Stimulated activated CD4-positive, alpha-beta T cell treated with anti-CD3 and anti-CD28 coated beads, Interleukin-1b, Interleukin-23, amount 100 ng/mL, for 1 hour (primary cell): ENCODE measurements around the gene NOC3L.
"Not testable (repeated sequence)": the region's sequence is repeated elsewhere in the genome, so short reads cannot be mapped to it uniquely, and the experiment has no call there.

Experiments used
- DNase-seq, 2 donors: peaks; one replicate each; pipeline ENCODE4 v3.0.0-alpha.2; 2020; ENCODE audit warnings: low read depth in 2 of 2

NOC3L gene

DNA sequence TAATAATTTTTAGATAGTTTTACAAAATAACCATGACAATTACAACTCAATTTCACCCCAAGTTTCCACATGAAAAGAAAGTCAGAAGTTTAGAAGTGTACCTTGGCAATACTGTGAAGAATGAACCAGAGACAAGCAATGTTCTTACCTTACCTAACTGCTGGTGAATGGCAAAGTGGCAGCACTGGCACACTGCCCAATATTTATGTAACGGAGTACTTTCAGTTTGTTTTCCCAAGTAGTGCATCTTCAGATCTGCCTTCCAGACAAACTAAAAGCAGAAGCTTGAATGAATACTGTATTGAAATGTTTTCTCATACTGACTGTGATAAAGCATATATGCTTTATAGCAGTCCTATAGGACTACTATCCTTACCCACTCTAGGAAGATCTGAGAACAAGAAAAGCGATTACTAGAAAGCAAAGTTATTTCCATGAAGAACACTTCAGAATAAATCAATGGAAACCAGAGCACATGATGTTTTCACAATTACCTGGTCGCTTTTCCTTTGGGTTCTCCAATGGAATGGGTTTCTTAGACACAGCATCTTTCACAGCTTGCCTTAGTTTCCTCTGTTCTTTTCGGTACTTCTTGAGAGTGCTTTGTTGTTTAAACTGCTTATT, 1.5 kb downstream of the NOC3L start:
- no peak for DNase-seq

DNA sequence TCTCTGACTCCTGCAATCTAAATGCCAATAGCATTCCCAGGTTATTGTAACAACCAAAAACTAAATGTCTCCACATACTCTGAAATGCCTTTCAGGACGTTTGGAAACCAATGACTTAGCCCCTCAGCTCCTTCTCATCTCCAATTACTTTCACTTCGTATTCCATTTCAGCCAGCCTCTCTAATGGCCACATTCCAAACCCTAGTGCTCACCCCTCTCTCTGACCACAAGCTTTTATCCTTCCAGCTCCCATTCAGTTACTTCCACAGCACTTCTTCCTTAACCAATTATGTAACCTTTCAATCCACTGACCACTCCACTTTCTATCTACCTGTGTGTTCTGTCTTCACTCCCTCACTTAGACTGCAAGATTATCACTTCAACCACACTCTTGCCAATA, 4.3 kb downstream of the NOC3L start:
- no peak for DNase-seq

DNA sequence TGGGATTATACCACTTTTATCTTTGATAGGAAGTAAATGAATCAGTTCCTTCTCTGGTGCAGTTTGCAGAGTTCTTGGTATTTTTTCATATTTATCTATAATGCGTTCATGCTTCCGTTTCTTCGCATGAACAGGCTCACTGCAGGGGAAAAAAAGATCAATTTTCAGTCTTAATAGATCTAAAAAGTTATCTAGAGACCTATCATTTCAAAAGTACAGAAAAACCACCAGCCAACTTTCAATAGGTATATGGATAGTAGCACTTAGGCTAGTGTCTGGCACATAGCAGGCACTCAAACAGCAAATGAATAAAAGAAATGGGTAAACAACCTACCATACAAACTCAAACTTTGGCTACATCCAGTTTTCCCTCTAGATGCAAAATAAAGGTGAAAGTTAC, 5.5 kb downstream of the NOC3L start:
- DNase-seq: no peak

GRCh38 chr10:94355841-94356240, 6.9 kb downstream of the NOC3L start:
- DNase-seq: no peak

GRCh38 chr10:94353336-94353735, 9.4 kb downstream of the NOC3L start:
- DNase-seq: no peak

- DNase-seq: no peak
Observed at GRCh38 chr10:94351089-94351488, 11.7 kb downstream of the NOC3L start.

DNA sequence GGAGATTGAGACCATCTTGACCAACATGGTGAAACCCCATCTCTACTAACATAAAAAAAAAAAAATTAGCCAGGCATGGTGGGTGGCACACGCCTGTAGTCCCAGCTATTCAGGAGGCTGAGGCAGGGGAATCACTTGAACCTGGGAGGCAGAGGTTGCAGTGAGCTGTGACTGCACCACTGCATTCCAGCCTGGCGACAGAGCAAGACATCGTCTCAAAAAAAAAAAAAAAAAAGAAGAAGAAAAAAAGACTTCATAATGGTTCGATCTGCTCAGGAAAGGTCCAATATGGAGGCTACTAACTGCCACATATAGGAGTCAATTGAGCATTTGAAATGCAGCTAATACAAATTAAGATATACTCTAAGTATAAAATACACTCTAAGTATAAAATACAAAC, 12.2 kb downstream of the NOC3L start:
- DNase-seq: not testable (repeated sequence)

- DNase-seq: no peak
Observed at GRCh38 chr10:94349327-94349726, 13.4 kb downstream of the NOC3L start.

DNA sequence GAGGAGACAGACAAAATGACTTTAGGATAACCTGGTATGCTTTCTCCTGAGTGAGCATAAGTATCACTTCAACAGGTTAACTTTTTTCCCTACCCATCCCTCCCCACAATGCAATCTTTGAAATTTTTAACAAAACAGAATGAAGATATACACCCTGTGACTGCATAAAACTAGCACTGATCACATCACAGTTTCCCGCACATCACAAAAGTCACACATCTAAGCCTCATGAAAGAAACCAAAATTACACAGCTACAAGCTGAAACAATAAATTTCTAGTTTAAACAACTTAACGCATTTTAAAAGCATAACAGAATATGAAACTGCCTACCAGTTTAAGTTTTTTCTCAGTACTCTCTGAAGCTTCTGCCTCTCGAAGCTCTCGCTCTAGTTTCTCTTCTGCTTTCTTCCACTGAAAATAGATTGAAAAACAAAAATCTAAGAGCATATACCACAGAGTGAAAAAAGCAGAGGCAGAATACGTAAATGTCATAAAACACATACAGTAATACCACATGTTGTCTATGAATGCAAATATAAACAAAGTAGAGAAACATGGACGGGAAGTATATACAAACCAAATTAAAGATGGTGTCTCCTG, 18.1 kb downstream of the NOC3L start:
- no peak for DNase-seq

DNA sequence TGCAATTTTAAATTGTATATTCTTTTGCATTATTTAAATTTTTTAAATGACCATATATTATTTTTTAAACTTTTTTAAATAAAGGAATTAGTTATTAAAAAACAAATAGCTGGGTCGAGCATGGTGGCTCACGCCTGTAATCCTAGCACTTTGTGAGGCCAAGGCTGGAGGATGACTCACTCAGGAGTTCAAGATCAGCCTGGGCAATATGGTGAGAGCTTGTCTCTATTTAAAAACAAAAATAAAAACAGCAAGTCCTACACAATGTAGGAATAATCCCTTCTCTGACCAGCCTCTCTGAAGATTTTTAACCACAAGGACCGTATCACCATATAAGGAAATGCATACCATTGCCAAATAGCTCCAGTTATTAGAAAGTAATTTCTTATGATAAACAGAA, 19.6 kb downstream of the NOC3L start:
- no peak for DNase-seq

DNA sequence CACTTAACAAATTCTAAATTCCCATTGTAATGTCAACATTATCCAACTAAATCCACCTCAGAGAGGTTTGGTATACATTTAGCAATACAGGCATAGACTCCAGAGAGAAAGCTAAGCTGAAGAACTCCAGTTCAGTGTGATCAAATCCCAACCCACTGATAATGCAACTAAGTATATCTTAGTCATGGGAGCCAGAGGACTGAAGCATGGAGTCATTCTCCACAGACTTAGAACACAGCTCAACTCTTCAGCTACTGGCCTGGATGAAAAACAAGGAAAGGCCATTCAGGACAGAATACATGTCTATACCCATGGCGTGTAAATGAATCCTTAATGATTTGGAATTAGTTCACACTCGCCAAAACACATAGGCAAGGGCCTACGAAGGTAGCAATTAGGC, 27.9 kb downstream of the NOC3L start:
- DNase-seq: no peak

- DNase-seq: no peak
Observed at GRCh38 chr10:94333051-94333450, 29.7 kb downstream of the NOC3L start.

GRCh38 chr10:94328613-94329012, 34.1 kb downstream of the NOC3L start:
- DNase-seq: no peak

- no peak for DNase-seq
Observed at GRCh38 chr10:94327649-94328048, 35.1 kb downstream of the NOC3L start.

GRCh38 chr10:94324609-94325233, 38.0 kb downstream of the NOC3L start:
- DNase-seq: no peak

DNA sequence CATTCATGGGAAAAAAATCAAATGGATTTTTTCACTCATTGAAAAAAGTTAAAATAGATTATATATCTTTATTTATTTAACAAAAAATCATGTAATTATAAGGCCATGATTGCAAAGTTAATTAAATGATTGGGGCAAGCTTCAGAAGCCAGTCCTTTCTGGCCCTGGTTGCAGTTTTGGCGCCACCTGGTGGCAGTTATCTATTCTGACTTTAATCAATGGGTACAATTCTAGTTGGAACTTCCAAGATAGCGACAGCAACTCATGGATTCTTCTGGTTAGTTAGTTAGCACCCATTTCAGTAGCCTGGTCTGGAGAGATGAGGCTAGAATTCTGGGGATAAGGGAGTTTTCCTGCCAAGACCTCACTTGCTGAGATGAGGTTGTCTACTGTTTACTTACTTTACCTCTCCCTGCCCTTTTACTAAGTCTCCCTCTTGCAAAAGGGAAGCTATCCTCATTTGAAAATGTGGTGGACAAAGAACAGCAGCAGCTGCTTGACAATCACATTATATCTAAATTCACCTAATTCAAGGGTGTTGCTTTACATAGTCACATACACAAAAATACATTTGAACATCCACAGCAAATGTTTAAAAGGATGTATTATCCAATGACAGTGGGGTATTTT, 42.3 kb downstream of the NOC3L start:
- DNase-seq: peak; percentile 22 to 35

DNA sequence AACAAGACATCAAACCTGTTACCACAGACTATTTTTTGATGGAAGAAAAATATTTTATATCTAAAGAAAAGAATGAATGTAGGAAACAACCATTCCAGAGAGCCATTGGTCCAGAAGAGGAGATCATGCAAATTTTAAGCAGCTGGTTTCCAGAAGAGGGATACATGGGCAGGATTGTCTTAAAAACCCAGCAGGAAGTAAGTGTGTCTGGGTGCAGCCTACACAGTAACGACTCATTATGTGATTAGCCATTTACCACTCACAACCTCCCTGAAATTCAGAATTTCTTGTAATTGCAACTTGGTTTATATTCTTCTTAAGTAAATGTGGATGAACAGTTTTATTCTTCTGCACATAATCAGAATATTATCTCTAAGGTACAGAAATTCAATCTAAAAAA, 46.2 kb downstream of the NOC3L start:
- no peak for DNase-seq

DNA sequence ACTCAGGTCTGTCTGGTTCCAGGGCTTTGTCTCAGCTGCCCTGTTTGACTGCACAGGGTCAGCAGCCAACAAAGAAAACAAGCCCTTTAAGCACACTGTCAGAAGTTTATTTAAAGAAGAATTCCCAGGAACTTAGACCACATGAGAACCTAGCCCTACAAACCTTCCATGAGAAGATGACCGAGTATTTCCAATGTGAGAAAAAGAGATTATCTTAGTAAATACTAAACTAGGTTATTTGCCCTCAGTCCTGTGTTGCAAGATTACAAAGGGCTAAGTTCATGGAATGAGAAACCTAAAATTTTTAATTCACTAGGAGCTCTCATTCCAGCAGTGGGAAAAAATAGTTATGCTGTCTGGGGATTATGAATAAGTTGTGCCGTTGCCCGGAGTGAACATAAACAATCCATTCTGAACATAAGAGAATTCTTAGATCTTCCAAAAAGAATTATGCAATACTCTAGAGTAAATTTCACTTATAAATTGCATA, 46.7 kb downstream of the NOC3L start:
- DNase-seq: no peak

GRCh38 chr10:94315024-94315451, 47.7 kb downstream of the NOC3L start:
- no peak for DNase-seq

- no peak for DNase-seq
Observed at GRCh38 chr10:94310369-94310768, 52.4 kb downstream of the NOC3L start.

DNA sequence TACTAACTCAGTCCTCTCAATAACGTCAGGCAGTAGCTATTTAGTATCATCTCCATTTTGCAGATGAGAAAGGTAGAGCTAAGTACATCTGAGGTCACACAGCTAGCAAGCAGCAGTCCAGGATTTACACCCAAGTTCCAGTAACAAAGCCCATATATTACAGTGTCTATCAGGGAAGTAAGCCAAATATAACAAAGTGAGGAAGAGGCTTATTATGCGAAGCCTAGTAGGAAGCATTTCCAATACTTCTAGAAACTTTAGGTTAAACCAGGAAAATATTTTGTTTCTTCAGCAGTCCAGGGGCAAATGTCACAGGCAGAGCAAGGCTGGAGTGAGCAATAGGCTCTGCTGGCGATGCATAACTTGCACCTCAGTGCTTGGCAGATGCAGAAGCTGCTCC, 53.9 kb downstream of the NOC3L start:
- no peak for DNase-seq

GRCh38 chr10:94307046-94307615, 55.6 kb downstream of the NOC3L start:
- no peak for DNase-seq

- no peak for DNase-seq
Observed at GRCh38 chr10:94303929-94304328, 58.8 kb downstream of the NOC3L start.
